Mesendoderm (in vitro differentiated cells): ENCODE results near the gene PLXNA3.
A peak's percentile ranks its signal among the peaks of the same experiment; 100 is the strongest.

ENCODE experiments used
- DNase-seq: peaks from one replicate; pipeline ENCODE4 v3.0.0; 2013
- H2AK5ac ChIP-seq: 2 replicates; pipeline ENCODE4 v1.6.1; 2013; ENCODE audit warnings: low read length, inconsistent platforms
- H2BK120ac ChIP-seq: 2 replicates; pipeline ENCODE4 v1.6.1; 2013; ENCODE audit warnings: low read depth, mild to moderate bottlenecking, low read length, moderate library complexity, mixed read lengths
- H2BK15ac ChIP-seq: replicated peaks from 2 replicates; pipeline ENCODE4 v1.6.1; 2013; ENCODE audit warnings: low read depth, mild to moderate bottlenecking, moderate library complexity
- H2BK5ac ChIP-seq: 2 replicates; pipeline ENCODE4 v1.6.1; 2013; ENCODE audit warnings: low read length, inconsistent platforms
- H3K18ac ChIP-seq: 2 replicates; pipeline ENCODE4 v1.6.1; 2013; ENCODE audit warnings: mild to moderate bottlenecking, low read length, mixed read lengths
- H3K23ac ChIP-seq: one replicate; pipeline ENCODE4 v1.6.1; 2013; ENCODE audit warnings: low read length
- H3K27ac ChIP-seq: 2 replicates; pipeline ENCODE4 v1.5.1; 2013; ENCODE audit warnings: low read depth, mild to moderate bottlenecking, inconsistent platforms, low read length, moderate library complexity
- H3K27me3 ChIP-seq: 2 replicates; pipeline ENCODE4 v1.6.1; 2013; ENCODE audit warnings: low read length, control low read depth, mild to moderate bottlenecking, inconsistent platforms; ENCODE audit not compliant: insufficient read depth, poor library complexity
- H3K36me3 ChIP-seq: 2 replicates; pipeline ENCODE4 v1.6.1; 2013; ENCODE audit warnings: low read length, inconsistent platforms; ENCODE audit not compliant: control insufficient read depth, insufficient read depth
- H3K4ac ChIP-seq: one replicate; pipeline ENCODE4 v1.6.1; 2013; ENCODE audit warnings: low read depth, mild to moderate bottlenecking, low read length, moderate library complexity
- H3K4me1 ChIP-seq: 2 replicates; pipeline ENCODE4 v1.6.1; 2013; ENCODE audit warnings: low read depth, low read length, inconsistent platforms; ENCODE audit not compliant: control insufficient read depth
- H3K4me2 ChIP-seq: 2 replicates; pipeline ENCODE4 v1.6.1; 2013; ENCODE audit warnings: low read length
- H3K4me3 ChIP-seq: 2 replicates; pipeline ENCODE4 v1.5.1; 2013; ENCODE audit warnings: mild to moderate bottlenecking, low read length
- H3K56ac ChIP-seq: one replicate; pipeline ENCODE4 v1.6.1; 2013; ENCODE audit warnings: low read length
- H3K79me1 ChIP-seq: 2 replicates; pipeline ENCODE4 v1.6.1; 2013; ENCODE audit warnings: low read length, inconsistent platforms
- H3K79me2 ChIP-seq: 2 replicates; pipeline ENCODE4 v1.6.1; 2013; ENCODE audit warnings: mild to moderate bottlenecking, low read length; ENCODE audit not compliant: control insufficient read depth, insufficient read depth
- H3K9ac ChIP-seq: 2 replicates; pipeline ENCODE4 v1.6.1; 2013; ENCODE audit warnings: low read length, inconsistent platforms
- H4K5ac ChIP-seq: one replicate; pipeline ENCODE4 v1.6.1; 2013; ENCODE audit warnings: low read length
- H4K8ac ChIP-seq: one replicate; pipeline ENCODE4 v1.6.1; 2013; ENCODE audit warnings: low read depth, mild to moderate bottlenecking, control low read depth, low read length, moderate library complexity
- WGBS: extraction: QIAGEN DNeasy Blood & Tissue Kit; methylation state at CpG from one replicate; pipeline ENCODE4 v1.1.7; 2013; ENCODE audit warnings: low lambda C conversion rate, missing lambda C conversion rate; ENCODE audit not compliant: insufficient coverage; ENCODE audit errors: extremely low coverage; 5-methylcytosine and 5-hydroxymethylcytosine counted together

Gene PLXNA3

GRCh38 chrX:154457491-154458115 is 478 bp upstream of the PLXNA3 start:
- Histone ChIP-seq H3K27me3 (no peaks in the 10 kb centered on the region), H4K5ac (no peak overlapping the region), H2BK15ac (no peak overlapping the region), H2BK120ac (no peak overlapping the region), H3K4me1 (no peaks in the 10 kb centered on the region), H3K56ac (peak overlapping the region; percentile 73), H3K4ac (no peak overlapping the region), H2AK5ac (no peak overlapping the region), H3K4me3 (no peak overlapping the region), H3K18ac (no peak overlapping the region), H3K79me1 (no peaks in the 10 kb centered on the region), H3K4me2 (no peak overlapping the region), H3K23ac (no peak overlapping the region), H3K27ac (no peak overlapping the region), H2BK5ac (no peak overlapping the region), H3K9ac (no peak overlapping the region), H3K36me3 (no peaks in the 10 kb centered on the region), H3K79me2 (no peaks in the 10 kb centered on the region), H4K8ac (no peak overlapping the region)
- peak; percentile 51 for DNase-seq
- no CpG with 5 or more reads among the region's 65 CpGs for WGBS

GRCh38 chrX:154458954-154459778 is 1.1 kb downstream of the PLXNA3 start:
- Histone ChIP-seq H2BK5ac (no peak overlapping the region), H3K4me1 (no peaks in the 10 kb centered on the region), H3K4me2 (peak overlapping the region; percentile 50), H2BK120ac (no peak overlapping the region), H3K56ac (peak overlapping the region; percentile 85), H3K27ac (no peak overlapping the region), H3K4ac (no peak overlapping the region), H4K5ac (no peak overlapping the region), H4K8ac (no peak overlapping the region), H3K79me1 (no peaks in the 10 kb centered on the region), H3K36me3 (no peaks in the 10 kb centered on the region), H3K23ac (no peak overlapping the region), H3K79me2 (no peaks in the 10 kb centered on the region), H2BK15ac (no peak overlapping the region), H3K4me3 (peak overlapping the region; percentile 30), H3K27me3 (no peaks in the 10 kb centered on the region), H2AK5ac (no peak overlapping the region), H3K18ac (no peak overlapping the region), H3K9ac (peak overlapping the region; percentile 70)
- no CpG with 5 or more reads among the region's 15 CpGs for WGBS
- peak; percentile 16 for DNase-seq

- Histone ChIP-seq H3K79me1 (no peaks in the 10 kb centered on the region), H3K18ac (no peak overlapping the region), H3K27ac (no peak overlapping the region), H3K36me3 (no peaks in the 10 kb centered on the region), H3K79me2 (no peaks in the 10 kb centered on the region), H2BK15ac (no peak overlapping the region), H3K23ac (no peak overlapping the region), H3K27me3 (no peaks in the 10 kb centered on the region), H3K4me2 (no peak overlapping the region), H2BK120ac (no peak overlapping the region), H2BK5ac (no peak overlapping the region), H4K8ac (no peak overlapping the region), H2AK5ac (no peak overlapping the region), H3K4ac (no peak overlapping the region), H3K4me1 (no peaks in the 10 kb centered on the region), H4K5ac (no peak overlapping the region), H3K4me3 (no peak overlapping the region), H3K56ac (no peak overlapping the region), H3K9ac (no peak overlapping the region)
- no peak for DNase-seq
- WGBS, result no CpG with 5 or more reads among the region's 14 CpGs
Observed at GRCh38 chrX:154459832-154460231, 1.8 kb downstream of the PLXNA3 start.

- no peak overlapping the region for H4K8ac ChIP-seq
- no peak overlapping the region for H2BK120ac ChIP-seq
- no peaks in the 10 kb centered on the region for H3K4me1 ChIP-seq
- H3K4ac ChIP-seq, result no peak overlapping the region
- no peak overlapping the region for H3K4me3 ChIP-seq
- H3K4me2 ChIP-seq, result no peak overlapping the region
- H3K27me3 ChIP-seq, result no peaks in the 10 kb centered on the region
- no peak overlapping the region for H3K27ac ChIP-seq
- no peaks in the 10 kb centered on the region for H3K36me3 ChIP-seq
- H3K23ac ChIP-seq, result no peak overlapping the region
- H3K56ac ChIP-seq, result no peak overlapping the region
- H4K5ac ChIP-seq, result no peak overlapping the region
- no peak overlapping the region for H2BK15ac ChIP-seq
- H3K18ac ChIP-seq, result no peak overlapping the region
- no peaks in the 10 kb centered on the region for H3K79me2 ChIP-seq
- no peak overlapping the region for H2BK5ac ChIP-seq
- H3K9ac ChIP-seq, result no peak overlapping the region
- no CpG with 5 or more reads among the region's 26 CpGs for WGBS
- no peaks in the 10 kb centered on the region for H3K79me1 ChIP-seq
- H2AK5ac ChIP-seq, result no peak overlapping the region
- DNase-seq, result no peak
Observed at GRCh38 chrX:154460326-154460725, 2.2 kb downstream of the PLXNA3 start.

GRCh38 chrX:154462396-154462795 is 4.3 kb downstream of the PLXNA3 start:
- no peak overlapping the region for H3K18ac ChIP-seq
- H3K4me2 ChIP-seq, result no peak overlapping the region
- no peak overlapping the region for H4K5ac ChIP-seq
- no peak overlapping the region for H3K9ac ChIP-seq
- no peaks in the 10 kb centered on the region for H3K79me1 ChIP-seq
- H3K79me2 ChIP-seq, result no peaks in the 10 kb centered on the region
- H3K4ac ChIP-seq, result no peak overlapping the region
- no peak overlapping the region for H3K4me3 ChIP-seq
- H3K27ac ChIP-seq, result no peak overlapping the region
- no CpG with 5 or more reads among the region's 8 CpGs for WGBS
- DNase-seq, result no peak
- H3K56ac ChIP-seq, result no peak overlapping the region
- H2BK5ac ChIP-seq, result no peak overlapping the region
- H2BK15ac ChIP-seq, result no peak overlapping the region
- H4K8ac ChIP-seq, result no peak overlapping the region
- no peak overlapping the region for H2BK120ac ChIP-seq
- no peaks in the 10 kb centered on the region for H3K4me1 ChIP-seq
- no peak overlapping the region for H3K23ac ChIP-seq
- no peaks in the 10 kb centered on the region for H3K27me3 ChIP-seq
- H3K36me3 ChIP-seq, result no peaks in the 10 kb centered on the region
- H2AK5ac ChIP-seq, result no peak overlapping the region
